Ascending aorta (tissue), 2 donors: ENCODE data around the gene CBLC. TPM values are rescaled to one million over a fixed set of nuclear protein-coding genes. Genes with fewer than 3 reads are reported as not detected.

Experiments used
- DNase-seq, 2 donors: peaks; one replicate each; pipeline ENCODE4 v3.0.0-alpha.2; 2019; ENCODE audit warnings: low spot score in 2 of 2
- H3K27ac ChIP-seq, 2 donors: fragments of 200-600 bp; sonication (generic); one replicate each; pipeline ENCODE4 v1.5.1; 2016 to 2017; ENCODE audit warnings: mild to moderate bottlenecking in 1 of 2
- H3K27me3 ChIP-seq: fragments of 200-600 bp; sonication (generic); one replicate; pipeline ENCODE4 v1.5.1; 2017
- H3K36me3 ChIP-seq, 2 donors: fragments of 200-600 bp; sonication (generic); one replicate each; pipeline ENCODE4 v1.5.1; 2016
- H3K4me1 ChIP-seq, 2 donors: fragments of 200-600 bp; sonication (generic); one replicate each; pipeline ENCODE4 v1.5.1; 2016 to 2017; ENCODE audit warnings: mild to moderate bottlenecking in 1 of 2
- H3K4me3 ChIP-seq, 2 donors: fragments of 200-600 bp; sonication (generic); one replicate each; pipeline ENCODE4 v1.5.1; 2016 to 2017; ENCODE audit warnings: mild to moderate bottlenecking in 1 of 2
- H3K9me3 ChIP-seq, 2 donors: fragments of 200-600 bp; sonication (generic); one replicate each; pipeline ENCODE4 v1.5.1; 2016
- intact Hi-C: fragments of 100-400 bp; cut with DNase I; formaldehyde crosslinking; loops from one replicate; pipeline ENCODE4 v1.15.1; 2023
- total RNA-seq: library from RNA; depleted of rRNA; stranded (reverse); fragments of >200 nt; gene quantifications from one replicate; pipeline ENCODE4 v1.1.0, GENCODE V29; 2016
- TF ChIP-seq, protein P1 (sequence below), 3 experiments: fragments of 200-600 bp in 2 of 3; fragments of 450-650 bp in 1 of 3; sonication (generic) in 2 of 3; IDR thresholded peaks; one replicate each; pipeline ENCODE4 v1.5.1; 2016 to 2019; ENCODE audit warnings: antibody characterized with exemption in 3 of 3, mild to moderate bottlenecking in 1 of 3, moderate library complexity in 1 of 3

The CBLC gene
- total RNA-seq, 1 donor from 2014 or later = not detected

DNA sequence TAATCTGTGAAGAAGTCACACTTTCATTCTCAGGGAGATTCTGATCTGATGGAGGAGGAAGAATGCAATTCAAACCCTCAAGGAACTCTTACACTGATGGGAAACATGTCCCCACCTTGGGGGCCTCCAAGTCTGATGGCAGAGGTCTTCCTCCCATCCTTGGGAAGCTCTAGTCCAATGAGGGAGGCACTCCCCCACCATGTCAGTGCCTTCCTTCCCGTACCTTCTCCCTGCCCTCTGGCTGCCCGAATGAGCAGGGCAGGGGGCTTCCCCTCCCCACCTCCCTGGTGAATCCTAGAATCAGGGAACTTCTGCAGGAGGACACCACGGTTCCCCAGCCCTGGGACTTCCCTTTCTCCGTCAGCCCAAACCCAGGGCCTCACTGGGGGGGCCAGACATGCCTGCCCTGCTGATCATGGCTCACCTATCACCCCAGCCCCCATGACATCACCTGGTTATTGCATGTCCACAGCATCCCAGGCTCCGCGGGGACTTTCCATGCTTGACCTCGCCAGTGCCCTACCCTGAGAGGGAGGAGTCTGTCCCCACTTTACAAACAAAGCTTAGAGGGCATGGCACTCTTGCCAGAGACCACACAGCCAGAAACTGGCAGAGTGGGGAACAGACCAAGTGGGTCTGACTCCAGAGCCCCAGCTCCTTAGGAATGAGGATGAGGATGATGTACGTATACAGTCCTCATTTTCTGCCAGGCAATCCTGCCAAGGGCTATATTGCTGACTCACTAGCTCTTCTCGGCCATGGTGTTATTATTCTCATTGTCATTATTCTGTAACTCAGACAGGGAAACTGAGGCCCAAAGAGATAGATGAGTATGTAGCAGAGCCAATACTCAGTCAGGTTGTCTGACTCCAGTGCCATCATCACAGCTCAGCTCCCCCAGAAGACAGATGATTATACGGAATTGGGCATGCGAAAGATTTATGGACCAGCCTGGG lies 38.8 kb upstream of the CBLC start:
- Histone ChIP-seq H3K9me3 (no peaks in the 10 kb centered on the region), H3K27me3 (no peaks in the 10 kb centered on the region), H3K4me3 (no peak overlapping the region), H3K27ac (no peak overlapping the region), H3K4me1 (peaks cover 22 to 24% of the 10 kb centered on the region in 2 donors), H3K36me3 (no peaks in the 10 kb centered on the region)
- TF ChIP-seq, protein P1, sequence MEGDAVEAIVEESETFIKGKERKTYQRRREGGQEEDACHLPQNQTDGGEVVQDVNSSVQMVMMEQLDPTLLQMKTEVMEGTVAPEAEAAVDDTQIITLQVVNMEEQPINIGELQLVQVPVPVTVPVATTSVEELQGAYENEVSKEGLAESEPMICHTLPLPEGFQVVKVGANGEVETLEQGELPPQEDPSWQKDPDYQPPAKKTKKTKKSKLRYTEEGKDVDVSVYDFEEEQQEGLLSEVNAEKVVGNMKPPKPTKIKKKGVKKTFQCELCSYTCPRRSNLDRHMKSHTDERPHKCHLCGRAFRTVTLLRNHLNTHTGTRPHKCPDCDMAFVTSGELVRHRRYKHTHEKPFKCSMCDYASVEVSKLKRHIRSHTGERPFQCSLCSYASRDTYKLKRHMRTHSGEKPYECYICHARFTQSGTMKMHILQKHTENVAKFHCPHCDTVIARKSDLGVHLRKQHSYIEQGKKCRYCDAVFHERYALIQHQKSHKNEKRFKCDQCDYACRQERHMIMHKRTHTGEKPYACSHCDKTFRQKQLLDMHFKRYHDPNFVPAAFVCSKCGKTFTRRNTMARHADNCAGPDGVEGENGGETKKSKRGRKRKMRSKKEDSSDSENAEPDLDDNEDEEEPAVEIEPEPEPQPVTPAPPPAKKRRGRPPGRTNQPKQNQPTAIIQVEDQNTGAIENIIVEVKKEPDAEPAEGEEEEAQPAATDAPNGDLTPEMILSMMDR (IDR thresholded peaks at IDR 0.05) = no peak
- intact Hi-C loops = no loop called here
- no peak for DNase-seq

DNA sequence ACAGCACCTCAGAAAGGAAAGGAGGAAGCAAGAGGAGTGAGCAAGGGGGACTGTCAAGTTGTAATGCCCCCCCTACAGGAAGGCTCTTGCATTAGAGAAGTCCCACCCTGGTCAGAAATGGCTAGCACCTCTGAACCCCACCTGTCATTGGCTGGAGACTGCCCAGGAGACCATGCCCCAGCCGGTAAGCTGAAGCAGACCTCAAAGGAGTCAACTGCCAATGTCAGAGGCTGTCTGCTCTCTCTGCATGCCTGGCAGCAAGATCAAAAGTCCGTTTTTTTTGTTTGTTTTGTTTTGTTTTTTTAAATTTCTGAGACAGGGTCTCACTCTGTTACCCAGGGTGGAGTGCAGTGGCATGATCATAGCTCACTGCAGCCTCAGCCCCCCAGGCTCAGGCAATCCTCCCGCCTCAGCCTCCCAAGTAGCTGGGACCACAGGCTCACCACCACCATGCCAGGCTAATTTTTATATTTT lies 37.3 kb upstream of the CBLC start:
- intact Hi-C loops = loop anchor here (2.0 kb wide), 1 partner anchor 16 kb away; no protein-coding TSS in a partner anchor
- no peaks in the 10 kb centered on the region for H3K9me3 ChIP-seq
- peak overlapping the region in 1 of 2 donors; percentile 83 for H3K27ac ChIP-seq
- TF ChIP-seq, protein P1 (IDR thresholded peaks at IDR 0.05) = no peak
- DNase-seq = no peak
- H3K4me1 ChIP-seq = peaks cover 22 to 31% of the 10 kb centered on the region in 2 donors
- H3K36me3 ChIP-seq = no peaks in the 10 kb centered on the region
- H3K27me3 ChIP-seq = no peaks in the 10 kb centered on the region
- no peak overlapping the region for H3K4me3 ChIP-seq

DNA sequence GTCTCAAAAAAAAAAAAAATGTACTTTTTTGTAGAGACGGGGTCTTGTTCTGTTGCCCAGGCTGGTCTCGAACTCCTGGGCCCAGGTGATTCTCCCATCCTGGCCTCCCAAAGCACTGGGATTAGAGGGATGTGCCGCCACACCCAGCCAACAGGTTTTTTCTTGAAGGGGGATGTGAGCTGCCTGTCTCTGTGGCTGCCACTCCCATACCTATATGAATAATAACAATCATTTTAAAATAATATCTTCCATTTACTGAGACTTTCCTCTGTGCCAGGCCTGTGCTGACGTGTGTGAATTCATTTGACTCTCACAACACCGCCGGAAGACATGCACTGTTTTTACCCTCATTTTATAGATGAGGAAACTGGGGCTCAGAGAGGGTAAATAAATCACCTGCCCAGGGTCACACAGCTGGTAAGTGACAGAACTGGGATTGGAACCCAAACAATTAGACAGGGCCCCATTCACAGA lies 36.4 kb upstream of the CBLC start:
- Histone ChIP-seq H3K9me3 (no peaks in the 10 kb centered on the region), H3K4me1 (peaks cover 22 to 31% of the 10 kb centered on the region in 2 donors), H3K27me3 (no peaks in the 10 kb centered on the region), H3K4me3 (peak overlapping the region in 1 of 2 donors; percentile 5), H3K36me3 (no peaks in the 10 kb centered on the region), H3K27ac (peak overlapping the region; percentile 82 to 83)
- peak in 1 of 2 donors; percentile 58 for DNase-seq
- TF ChIP-seq, protein P1 (IDR thresholded peaks at IDR 0.05) = no peak
- intact Hi-C loops = loop anchor here (2.0 kb wide), 1 partner anchor 16 kb away; no protein-coding TSS in a partner anchor

DNA sequence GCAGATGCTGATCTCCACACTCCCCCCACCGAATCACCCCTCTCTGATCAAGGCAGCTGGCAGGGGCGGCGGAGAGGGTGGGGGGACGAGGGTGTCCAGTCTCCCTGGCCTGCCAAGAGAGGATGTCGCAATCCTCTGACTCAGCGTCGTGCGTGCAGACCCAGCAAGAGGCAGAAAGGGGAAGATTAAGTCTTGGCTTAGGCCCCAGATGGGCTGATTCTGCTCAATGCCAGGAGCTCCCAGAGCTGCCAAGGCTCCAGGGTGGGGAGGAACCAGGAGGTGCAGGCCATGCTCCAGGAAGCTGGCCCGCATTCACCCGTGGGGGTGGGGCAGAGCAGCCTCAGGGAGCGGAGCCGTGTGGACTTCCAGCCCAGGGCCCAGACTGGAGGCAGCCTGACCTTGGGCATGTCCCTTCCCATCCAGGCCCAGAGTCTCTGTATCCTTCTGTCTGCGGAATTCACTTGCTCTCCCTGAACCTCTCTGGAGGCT lies 35.8 kb upstream of the CBLC start:
- peak; percentile 97 to 99 for DNase-seq
- Histone ChIP-seq H3K4me3 (peak overlapping the region in 1 of 2 donors; percentile 17), H3K4me1 (peaks cover 24 to 31% of the 10 kb centered on the region in 2 donors), H3K9me3 (no peaks in the 10 kb centered on the region), H3K27me3 (no peaks in the 10 kb centered on the region), H3K27ac (peak overlapping the region; percentile 82 to 83), H3K36me3 (no peaks in the 10 kb centered on the region)
- intact Hi-C loops = loop anchor here (2.0 kb wide), 2 partner anchors 15 to 17 kb away; no protein-coding TSS in a partner anchor
- TF ChIP-seq, protein P1 (IDR thresholded peaks at IDR 0.05) = no peak

DNA sequence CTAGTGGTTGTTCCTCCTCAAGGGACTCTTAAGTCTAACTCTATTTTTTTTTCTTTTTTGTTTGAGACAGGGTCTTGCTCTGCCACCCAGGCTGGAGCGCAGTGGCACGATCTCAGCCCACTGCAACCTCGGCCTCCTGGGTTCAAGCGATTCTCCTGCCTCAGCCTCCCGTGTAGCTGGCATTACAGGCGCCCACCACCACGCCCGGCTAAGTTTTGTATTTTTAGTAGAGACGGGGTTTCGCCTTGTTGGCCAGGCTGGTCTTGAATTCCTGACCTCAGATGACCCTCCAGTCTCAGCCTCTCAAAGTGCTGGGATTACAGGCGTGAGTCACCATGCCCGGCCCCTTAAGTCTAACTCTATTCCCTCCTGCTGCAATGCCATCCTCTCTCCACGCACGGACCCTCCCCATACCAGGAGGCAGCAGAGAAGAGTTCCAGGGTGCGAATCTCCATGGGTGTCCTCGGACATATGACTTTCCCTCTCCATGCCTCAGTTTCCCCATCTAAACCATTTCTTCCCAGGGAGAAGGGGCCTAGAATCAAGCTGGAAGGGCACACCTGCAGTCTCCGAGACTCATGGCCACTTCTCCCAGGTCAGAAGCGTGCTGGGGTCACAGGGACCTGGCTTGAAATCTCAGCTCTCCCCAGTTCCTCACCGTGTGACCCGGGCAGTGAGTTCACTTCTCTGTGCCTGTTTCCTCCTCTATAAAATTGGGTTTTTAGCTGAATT lies 35.2 kb upstream of the CBLC start:
- Histone ChIP-seq H3K9me3 (no peaks in the 10 kb centered on the region), H3K27ac (peak overlapping the region; percentile 82 to 83), H3K27me3 (no peaks in the 10 kb centered on the region), H3K4me1 (peaks cover 28 to 34% of the 10 kb centered on the region in 2 donors), H3K36me3 (no peaks in the 10 kb centered on the region), H3K4me3 (peak overlapping the region in 1 of 2 donors; percentile 17)
- intact Hi-C loops = loop anchor here (2.0 kb wide), 1 partner anchor 14 kb away; no protein-coding TSS in a partner anchor
- TF ChIP-seq, protein P1 (IDR thresholded peaks at IDR 0.05) = no peak
- peak in 1 of 2 donors; percentile 74 for DNase-seq
